ENCODE measurements around the gene PPFIBP2.

Gene PPFIBP2

DNA sequence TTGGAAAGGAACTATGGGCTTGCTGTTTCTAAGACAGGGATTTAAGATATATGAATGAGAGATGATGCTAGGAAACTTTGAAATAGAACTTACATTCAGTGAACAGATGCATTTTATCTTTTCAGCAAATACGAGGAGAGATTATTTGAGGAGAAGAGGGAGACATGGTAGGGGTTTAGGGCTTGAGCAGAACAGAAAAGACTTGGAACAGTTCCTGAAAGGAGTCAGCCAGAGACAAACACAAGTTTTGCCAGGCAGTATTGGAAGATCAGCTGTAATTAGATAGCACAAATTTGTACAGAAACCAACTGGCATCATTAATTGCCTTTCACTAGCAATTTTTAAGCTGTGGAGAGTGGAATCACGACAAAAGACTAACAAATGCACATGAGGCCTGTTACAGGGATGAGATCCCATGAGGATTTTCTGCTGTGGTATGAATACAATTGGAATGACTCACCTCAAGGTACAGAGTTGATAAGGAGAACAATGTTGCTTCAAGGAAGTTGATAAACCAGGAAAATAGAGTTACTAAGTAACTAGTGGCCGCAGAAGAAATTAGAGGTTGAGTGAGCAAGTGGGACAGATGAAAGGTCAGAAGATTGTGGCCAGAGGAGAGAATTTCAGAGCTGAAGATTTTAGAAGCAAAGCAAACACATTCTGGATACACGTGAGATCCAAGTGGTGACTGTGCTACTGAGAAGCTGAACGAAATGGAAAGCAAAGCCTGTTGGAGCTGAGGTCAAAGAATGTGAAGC is 91.6 kb downstream of the PPFIBP2 start:
- ATAC-seq: no peak

DNA sequence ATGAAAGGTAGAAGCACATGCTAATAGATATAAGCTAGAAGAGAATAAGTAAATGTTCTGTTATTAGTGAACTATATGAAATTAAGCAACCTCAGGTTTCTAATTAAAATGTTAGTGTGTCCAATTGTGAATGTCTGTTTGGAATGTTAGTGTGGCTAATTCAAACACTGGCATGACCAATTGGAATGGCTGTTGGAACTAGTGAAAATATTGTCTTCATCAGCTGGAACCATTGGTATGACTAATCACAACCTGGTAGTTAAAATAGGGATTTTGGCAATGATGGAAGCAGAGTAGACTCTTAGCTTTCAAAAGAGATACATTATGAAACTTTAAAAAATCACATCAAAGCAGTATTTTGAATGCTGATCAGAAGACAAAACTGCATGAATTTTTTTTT is 92.7 kb downstream of the PPFIBP2 start:
- no peak for ATAC-seq

- no peak for ATAC-seq
Observed at GRCh38 chr11:7609015-7609414, 95.2 kb downstream of the PPFIBP2 start.

- ATAC-seq: no peak
Observed at GRCh38 chr11:7609521-7609920, 95.7 kb downstream of the PPFIBP2 start.

GRCh38 chr11:7610393-7610792 is 96.6 kb downstream of the PPFIBP2 start:
- no peak for ATAC-seq

DNA sequence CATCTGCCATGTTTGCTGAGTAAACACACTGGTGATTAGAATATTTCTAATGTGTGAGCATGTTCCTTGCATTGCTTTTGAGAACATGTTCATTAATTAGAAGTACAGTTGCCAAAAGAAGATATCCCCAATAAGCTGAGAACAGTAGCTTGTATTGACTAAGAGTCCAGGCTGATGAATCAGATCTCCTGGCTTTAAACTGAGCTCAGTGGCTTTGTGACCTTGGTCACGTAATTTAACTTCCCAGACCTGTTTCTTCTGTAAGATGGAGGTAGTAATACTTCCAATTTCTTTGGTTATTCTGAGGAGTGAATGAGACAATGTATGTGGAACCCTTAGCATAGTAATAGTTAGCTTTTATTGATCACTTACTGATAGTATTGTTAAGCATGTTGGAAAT is 97.6 kb downstream of the PPFIBP2 start:
- no peak for ATAC-seq

GRCh38 chr11:7612056-7612660 is 98.4 kb downstream of the PPFIBP2 start:
- ATAC-seq: no peak

DNA sequence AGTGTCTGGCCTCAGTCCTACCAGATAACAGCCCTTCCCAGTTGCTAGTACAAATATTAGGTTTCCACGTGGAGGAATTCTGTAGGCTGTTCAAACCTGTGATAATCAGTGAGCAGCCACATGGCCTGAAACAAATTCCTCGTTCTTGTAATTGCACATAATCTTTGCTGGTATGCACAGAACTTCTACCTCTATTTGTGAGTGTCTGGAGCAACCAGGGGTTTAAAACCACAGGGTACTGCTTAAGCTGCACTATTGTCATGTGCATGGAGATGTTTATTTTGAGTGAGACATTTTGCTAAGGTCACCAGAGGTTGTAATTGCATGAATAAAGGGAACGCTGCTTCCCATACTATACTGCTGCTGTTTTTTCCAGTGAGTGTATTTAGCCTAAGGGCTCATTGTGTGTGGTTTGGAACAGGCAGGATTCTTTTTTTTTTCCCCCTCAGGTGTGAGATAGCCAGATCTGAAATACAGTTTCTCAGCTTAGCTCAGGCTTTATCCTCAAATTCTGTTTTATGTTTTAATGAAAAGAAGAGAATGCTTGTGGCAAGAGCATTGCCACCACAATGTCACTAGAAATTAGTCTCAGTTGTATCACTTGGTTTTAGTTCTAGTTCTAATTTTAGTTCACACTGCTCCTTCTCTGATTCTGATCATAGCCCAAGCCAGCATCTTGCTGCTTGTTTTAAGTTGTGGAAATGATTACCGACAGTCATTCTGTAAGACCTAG is 99.0 kb downstream of the PPFIBP2 start:
- no peak for ATAC-seq

DNA sequence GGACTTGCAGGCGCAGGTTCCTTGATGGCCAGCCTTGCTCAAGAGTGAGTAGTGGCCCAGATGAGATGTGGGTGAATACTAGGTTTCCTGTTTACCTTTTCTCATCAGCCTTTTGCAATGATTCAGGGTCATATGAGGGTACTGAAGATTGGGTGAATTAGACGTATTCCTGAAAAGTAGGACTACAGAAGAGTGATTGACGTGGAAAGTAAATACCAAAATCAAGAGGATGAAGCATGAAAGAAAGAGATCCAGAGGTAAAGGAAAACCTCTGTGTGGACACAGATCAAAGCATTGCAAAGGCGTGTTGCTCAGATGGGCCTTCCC is 99.6 kb downstream of the PPFIBP2 start:
- ATAC-seq: no peak

DNA sequence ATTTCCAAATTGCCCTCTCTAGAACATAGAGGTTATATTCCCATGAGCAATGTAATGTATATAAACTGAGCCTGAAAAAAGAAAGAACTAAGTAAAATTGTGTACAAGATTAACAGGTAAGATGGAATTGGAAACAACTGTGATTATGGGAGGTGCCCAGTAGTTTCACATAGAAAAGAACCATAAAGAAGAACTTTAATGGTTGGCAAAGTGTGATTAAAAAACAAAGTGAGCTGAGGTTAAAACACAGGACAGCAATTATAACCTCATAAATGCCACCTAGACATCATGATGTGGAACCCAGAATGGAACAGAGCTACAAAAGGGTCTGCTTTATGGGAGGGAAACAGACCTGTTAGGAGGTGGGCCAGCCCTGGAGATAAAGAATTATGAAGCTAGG is 100.9 kb downstream of the PPFIBP2 start:
- no peak for ATAC-seq

GRCh38 chr11:7617032-7617431 is 103.2 kb downstream of the PPFIBP2 start:
- no peak for ATAC-seq

DNA sequence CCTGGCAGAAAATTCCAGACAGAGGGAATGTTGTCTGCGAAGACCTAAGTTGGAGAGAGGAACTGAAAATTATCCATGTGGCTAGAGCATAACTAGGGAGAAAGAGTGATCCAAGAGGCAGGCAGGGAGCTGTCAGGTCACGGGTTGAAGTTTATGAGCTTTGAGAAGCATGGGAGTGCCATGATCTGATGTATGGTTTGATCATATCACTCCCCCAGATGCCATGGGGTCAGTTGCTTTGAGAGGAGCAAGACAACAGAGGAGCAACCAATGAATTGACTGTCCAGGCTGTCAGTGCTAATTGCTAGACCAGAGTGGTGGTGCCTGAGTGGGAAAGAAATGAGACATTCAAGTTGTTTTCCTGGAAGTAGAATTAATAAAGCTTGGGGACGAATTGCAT is 105.5 kb downstream of the PPFIBP2 start:
- ATAC-seq: no peak

DNA sequence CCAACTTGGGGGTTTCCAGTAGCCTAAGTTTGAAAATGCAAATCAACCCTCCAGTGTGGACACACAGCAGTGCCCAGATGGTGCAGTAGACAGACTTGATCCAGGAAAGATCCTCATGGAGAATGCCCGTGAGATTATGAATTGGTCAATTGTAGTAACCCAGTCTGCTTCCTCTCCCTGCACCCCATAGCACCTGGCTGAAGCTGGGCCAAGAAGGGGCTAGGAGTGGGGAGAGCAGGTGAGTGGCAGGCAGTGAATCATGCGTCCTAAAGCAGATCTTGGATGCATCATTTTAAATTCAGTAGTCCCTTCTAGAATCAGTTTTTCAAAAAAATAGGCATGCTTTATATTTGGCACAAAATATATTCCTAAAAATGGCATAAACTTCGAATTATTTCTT is 107.3 kb downstream of the PPFIBP2 start:
- no peak for ATAC-seq

DNA sequence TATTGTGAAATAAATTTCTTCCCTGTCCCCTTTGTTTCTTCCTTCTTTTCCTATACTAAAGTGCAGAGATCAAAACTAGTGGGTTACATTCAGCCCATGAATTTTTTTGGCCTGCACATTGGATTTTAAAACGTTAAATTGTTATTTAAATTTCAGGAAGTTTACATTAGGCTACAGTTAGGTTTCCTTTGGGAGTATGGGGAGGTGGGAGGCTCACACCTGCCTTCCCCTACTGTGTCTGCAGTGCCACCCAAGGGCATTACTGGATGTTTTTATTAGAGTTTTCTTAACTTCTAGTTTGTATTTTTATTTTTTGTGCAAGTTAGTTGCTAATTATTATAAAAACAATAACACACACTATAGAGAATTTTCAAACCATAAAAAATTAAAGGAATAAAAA is 107.8 kb downstream of the PPFIBP2 start:
- ATAC-seq: no peak

GRCh38 chr11:7622721-7623120 is 108.9 kb downstream of the PPFIBP2 start:
- no peak for ATAC-seq

GRCh38 chr11:7628660-7629059 is 114.9 kb downstream of the PPFIBP2 start:
- ATAC-seq: no peak

DNA sequence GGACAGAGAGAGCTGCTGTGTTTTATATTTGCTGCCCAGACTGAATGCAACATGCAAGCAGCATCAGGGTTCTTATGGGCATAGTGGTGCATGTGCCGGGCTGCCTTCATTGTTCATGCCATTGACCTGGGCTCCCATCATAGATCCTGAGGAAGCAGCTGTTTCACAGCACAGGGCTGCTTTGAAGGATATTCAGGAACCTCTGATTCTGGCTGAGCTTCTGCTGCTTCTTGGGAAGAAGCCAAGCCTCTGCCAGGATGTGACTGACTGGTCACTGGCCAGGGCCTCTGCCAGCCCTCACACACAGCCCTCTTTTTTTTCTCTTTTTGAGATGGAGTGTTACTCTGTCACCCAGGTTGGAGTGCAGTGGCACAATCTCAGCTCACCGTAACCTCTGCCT is 116.2 kb downstream of the PPFIBP2 start:
- no peak for ATAC-seq

- ATAC-seq: no peak
Observed at GRCh38 chr11:7632211-7632610, 118.4 kb downstream of the PPFIBP2 start.

- ATAC-seq: no peak
Observed at GRCh38 chr11:7635137-7635536, 121.3 kb downstream of the PPFIBP2 start.

DNA sequence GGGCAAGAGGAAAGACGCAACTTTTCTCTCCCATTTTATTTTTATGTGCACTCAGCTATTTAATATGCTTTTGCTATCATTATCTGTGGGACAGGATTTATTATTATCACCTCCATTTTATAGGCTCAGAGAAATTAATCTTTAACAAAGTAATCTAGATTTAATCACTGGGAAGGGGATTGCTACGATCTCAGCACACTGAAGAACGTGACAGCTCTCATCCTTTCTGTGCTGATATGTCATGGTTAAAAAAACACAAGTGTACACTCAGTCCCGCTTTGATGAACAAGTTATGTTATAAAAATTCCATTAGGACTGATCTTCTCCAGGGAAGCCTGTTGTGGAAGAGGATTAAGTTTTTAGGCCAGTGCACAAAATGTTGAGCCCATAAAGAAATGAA is 121.9 kb downstream of the PPFIBP2 start:
- no peak for ATAC-seq

GRCh38 chr11:7636350-7636749 is 122.6 kb downstream of the PPFIBP2 start:
- ATAC-seq: no peak

DNA sequence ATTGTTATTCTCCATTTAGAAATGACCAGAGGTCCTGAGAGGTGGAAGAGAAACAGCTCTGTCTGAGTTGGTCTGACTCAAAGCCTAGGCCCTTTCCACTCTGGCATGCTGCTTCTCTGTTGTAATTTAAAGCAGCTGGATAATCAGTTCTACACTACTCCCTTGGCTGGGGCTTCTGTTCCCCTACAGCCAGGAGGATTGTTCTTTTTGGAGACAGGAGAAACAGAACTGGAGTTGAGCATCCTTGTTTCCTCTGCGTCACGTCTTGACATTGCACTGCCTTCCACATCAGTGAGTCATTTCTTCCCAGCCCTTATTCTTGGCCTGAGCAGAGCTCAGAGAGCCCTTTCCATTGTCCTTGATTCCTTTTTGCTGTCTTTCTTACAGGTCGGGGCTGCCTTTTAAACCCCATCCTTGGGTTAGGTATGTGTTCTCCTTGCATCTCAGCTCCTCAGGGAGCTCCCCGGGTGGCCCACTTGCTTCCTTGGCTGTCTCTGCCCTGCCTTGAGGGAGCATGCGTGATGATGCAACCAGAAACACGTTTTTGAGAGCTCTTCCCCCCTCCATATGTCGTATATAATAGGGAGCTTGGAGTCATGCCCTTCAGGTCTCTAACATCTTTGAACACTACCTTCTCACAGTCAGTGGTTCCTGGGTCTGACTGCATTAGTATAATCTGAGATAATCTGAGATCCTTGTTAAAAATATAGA is 123.8 kb downstream of the PPFIBP2 start:
- ATAC-seq: no peak
